ENCODE data around the gene ACYP2. TPM values are rescaled to one million over a fixed set of nuclear protein-coding genes. Genes with fewer than 3 reads are reported as not detected.
"Not testable (repeated sequence)": the region's sequence is repeated elsewhere in the genome, so short reads cannot be mapped to it uniquely, and the experiment has no call there.

ACYP2 gene
- total RNA-seq, 2 donors from 2014 or later: 6.3 to 10.8 TPM

DNA sequence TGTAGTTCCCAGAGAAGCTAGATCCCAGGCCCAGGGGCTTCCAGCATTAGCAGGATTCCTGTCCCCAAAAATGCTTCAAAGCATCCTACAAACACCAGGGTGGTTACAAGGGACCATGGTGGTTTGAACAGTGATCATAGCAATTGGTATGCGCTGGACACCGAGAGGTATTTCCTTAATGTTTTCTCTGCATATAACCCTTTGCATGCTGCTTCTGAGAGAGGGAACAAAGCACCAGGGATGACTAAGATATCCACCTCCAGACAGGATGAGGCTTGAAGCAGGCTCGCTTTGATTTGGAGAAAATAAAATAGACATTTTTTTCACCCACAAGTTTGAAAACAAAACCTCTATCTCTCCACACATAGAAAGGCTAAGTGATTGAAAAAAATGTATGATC is 191.1 kb downstream of the ACYP2 start:
- Mint-ChIP-seq H3K9me3 (no peaks in the 10 kb centered on the region), H3K36me3 (peaks cover 0 to 6% of the 10 kb centered on the region in 2 donors), H3K27ac (no peak overlapping the region)
- ATAC-seq: no peak
- no peak for DNase-seq (ENCODE audit: low spot score in 2 of 2)

DNA sequence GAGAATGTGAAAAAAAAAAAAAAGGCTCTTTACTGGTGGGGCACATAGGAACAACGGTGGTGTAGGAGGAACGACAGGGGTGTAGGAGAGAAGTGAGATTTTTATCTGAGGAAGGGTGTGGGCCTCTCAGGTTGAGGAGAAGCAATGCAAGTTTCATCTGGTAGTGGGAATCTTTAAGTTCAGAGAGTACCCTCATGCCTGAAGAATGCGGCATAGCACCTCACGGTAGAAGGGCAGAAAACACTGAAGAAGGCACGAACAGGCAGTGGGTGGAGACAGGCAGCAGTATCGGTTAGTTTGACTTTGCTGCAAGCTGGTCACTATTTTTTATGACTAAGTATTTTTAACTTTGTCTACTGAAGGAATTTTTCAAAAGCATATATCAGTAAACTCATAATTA is 192.8 kb downstream of the ACYP2 start:
- DNase-seq (ENCODE audit: low spot score in 2 of 2): no peak
- H3K27ac Mint-ChIP-seq: no peak overlapping the region
- peaks cover 0 to 6% of the 10 kb centered on the region in 2 donors for H3K36me3 Mint-ChIP-seq
- no peak for ATAC-seq
- no peaks in the 10 kb centered on the region for H3K9me3 Mint-ChIP-seq

DNA sequence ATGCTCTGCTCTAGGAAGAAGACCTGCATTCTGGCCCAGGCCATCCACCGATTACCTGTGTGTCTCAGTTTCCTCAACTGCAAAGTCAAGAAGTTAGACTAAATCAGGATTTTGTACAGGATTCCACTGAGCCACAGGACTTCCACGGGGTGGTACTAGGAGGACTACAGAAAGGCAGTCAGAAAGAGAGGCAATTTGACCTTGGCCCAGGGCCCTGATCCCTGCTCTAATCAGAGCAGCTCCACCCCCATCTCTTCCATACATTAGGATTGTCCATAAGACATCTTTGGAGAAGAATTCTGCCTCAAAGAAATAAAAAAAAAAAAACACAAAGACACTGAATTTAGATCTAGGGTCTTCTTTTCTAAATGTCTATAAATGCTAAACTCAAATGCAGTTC is 193.4 kb downstream of the ACYP2 start:
- ATAC-seq: no peak
- Mint-ChIP-seq H3K36me3 (peaks cover 0 to 6% of the 10 kb centered on the region in 2 donors), H3K27ac (no peak overlapping the region), H3K9me3 (no peaks in the 10 kb centered on the region)
- DNase-seq (ENCODE audit: low spot score in 2 of 2): no peak

DNA sequence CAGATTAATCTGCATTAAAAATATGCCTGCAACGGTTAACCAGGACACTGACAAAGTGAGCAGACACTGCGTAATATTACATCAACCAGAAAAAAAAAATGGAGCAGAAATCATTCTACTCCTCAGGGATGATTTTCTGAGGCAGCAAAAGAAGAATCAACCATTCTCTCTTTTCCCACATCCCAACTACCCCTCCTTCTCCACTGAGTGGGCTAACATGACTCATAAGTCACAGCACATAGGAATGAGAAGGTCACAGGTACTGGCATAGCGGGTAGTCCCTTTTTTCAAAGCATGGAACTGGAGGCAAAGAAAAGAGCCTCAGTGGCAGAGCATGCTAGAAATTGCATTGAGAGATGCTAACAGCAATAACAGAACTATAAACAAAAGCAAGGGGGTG is 194.9 kb downstream of the ACYP2 start:
- H3K36me3 Mint-ChIP-seq: peaks cover 0 to 6% of the 10 kb centered on the region in 2 donors
- DNase-seq (ENCODE audit: low spot score in 2 of 2) (no peak), ATAC-seq (no peak)
- H3K9me3 Mint-ChIP-seq: no peaks in the 10 kb centered on the region
- H3K27ac Mint-ChIP-seq: no peak overlapping the region

DNA sequence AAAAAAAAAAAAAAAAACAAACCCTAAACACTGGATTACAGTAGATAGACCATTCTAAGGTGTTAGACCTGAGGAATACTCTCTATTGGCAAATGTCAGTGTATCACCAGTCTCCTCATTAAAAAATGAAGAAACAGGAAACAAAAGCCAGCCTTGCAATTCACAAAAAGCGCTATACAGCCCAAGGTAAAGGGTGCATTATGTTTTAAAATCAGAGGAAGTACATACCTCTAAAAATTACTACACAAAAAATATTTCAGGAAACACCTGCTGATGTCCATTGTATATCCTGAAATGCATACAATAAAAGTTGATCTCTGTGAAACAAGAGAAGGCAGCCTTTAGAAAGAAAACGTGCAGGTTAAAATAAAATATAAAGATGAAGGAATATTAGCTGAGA is 195.5 kb downstream of the ACYP2 start:
- ATAC-seq: no peak
- Mint-ChIP-seq H3K27ac (no peak overlapping the region), H3K36me3 (peaks cover 0 to 6% of the 10 kb centered on the region in 2 donors), H3K9me3 (no peaks in the 10 kb centered on the region)
- DNase-seq (ENCODE audit: low spot score in 2 of 2): no peak

DNA sequence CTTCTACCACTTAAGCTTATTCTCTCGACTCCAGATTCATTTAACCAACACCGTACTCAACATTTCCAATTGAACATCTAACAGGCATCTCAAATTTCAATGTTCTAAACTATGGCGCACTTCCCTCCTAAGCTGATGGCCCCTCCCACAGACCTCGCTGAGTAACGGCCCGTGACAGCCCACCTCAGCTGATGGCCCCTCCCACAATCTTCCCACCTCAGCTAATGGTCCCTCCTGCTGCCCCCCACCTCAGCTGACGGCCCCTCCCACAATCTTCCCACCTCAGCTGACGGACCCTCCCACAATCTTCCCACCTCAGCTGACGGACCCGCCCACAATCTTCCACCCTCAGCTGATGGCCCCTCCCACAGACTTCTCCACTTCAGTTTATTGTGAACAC is 197.7 kb downstream of the ACYP2 start:
- no peak for ATAC-seq
- no peaks in the 10 kb centered on the region for H3K9me3 Mint-ChIP-seq
- H3K36me3 Mint-ChIP-seq: peaks cover 0 to 2% of the 10 kb centered on the region in 2 donors
- no peak for DNase-seq (ENCODE audit: low spot score in 2 of 2)
- H3K27ac Mint-ChIP-seq: no peak overlapping the region

DNA sequence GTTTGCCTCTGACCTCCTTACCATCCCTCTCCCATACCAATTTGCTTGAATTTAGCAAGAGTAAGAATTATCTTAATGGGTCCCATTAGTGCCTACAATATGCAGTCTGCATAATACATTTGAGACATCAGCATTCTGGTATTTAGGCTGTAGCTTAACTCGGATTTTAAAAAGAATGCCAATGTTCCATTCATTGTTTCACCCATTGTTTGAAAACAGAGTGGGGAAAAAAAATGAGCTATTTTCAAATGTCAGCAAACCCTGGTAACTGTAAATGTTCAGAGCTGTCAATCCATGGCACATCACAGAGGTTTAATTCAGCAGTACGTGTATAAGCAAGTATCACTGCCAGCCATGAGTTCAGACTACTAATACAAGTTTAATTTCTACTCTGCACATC is 202.6 kb downstream of the ACYP2 start:
- H3K27ac Mint-ChIP-seq: no peak overlapping the region
- H3K9me3 Mint-ChIP-seq: no peaks in the 10 kb centered on the region
- no peaks in the 10 kb centered on the region for H3K36me3 Mint-ChIP-seq
- ATAC-seq: no peak
- no peak for DNase-seq (ENCODE audit: low spot score in 2 of 2)

DNA sequence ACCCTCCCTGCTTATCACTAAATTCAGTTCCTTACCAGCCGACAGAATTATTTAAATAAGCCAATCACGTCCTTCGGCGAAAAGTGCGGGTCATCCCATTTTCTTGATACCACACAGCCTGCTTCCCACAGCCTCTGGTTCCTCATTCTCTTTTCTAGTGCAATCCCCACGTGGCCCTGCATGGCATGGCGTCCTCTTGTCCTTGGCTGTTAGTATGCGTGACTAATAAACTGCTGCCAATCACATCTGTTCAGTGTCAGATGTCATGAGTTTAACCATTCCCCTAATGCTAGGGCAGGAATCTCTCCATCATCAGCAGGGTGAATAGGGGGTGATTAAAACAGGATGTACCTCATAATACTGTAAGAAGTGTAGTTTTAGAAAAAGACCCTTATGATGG is 203.4 kb downstream of the ACYP2 start:
- ATAC-seq: no peak
- DNase-seq (ENCODE audit: low spot score in 2 of 2): no peak
- Mint-ChIP-seq H3K36me3 (no peaks in the 10 kb centered on the region), H3K27ac (no peak overlapping the region), H3K9me3 (no peaks in the 10 kb centered on the region)

DNA sequence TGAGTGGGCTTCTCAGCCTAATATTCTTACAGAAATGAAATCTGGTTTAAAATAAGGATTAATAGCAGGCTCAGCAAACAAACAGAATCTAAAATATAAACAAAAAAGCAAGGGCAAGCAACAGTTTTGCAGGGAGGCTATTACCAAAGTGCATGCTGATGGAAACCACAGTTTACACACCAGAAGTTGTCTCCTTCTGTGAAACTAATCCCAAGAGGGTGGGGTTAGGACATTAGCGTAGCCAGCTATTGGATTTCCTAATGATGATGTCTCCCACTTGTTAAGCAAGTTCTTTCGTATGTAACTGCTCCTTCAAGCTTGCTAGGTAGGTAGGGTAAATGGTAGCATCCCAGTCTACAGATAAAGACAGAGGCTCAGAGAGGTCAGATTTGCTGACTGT is 205.6 kb downstream of the ACYP2 start:
- DNase-seq (ENCODE audit: low spot score in 2 of 2) (no peak), ATAC-seq (no peak)
- H3K36me3 Mint-ChIP-seq: no peaks in the 10 kb centered on the region
- no peaks in the 10 kb centered on the region for H3K9me3 Mint-ChIP-seq
- no peak overlapping the region for H3K27ac Mint-ChIP-seq

DNA sequence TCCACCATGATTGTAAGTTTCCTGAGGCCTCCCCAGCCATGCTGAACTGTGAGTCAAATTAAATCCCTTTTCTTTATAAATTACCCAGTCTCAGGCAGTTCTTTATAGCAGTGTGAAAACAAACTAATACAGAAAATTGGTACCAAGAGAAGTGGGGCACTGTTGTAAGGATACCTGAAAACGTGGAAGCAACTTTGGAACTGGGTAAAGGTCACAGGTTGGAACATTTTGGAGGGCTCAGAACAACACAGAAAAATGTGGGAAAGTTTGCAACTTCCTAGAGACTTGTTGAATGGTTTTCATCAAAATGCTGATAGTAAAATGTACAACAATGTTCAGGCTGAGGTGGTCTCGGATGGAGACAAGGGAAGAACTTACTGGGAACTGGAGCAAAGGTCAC is 209.1 kb downstream of the ACYP2 start:
- not testable (repeated sequence) for ATAC-seq; H3K36me3 Mint-ChIP-seq; DNase-seq (ENCODE audit: low spot score in 2 of 2); H3K9me3 Mint-ChIP-seq; H3K27ac Mint-ChIP-seq

DNA sequence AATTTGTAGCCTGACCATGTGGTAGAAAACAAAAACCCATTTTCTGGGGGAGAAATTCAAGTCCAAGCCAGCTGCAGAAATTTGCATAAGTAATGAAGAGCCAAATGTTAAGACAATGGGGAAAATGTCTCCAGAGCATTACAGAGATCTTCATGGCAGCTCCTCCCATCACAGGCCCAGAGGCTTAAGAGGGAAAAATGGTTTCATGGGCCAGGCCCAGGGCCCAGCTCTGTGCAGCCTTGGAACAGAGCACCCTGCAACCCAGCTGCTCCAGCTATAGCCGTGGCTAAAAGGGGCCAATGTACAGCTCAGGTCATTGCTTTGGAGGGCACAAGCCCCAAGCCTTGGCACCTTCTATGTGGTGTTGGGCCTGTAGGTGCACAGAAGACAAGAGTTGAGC is 209.7 kb downstream of the ACYP2 start:
- Mint-ChIP-seq H3K9me3 (no peaks in the 10 kb centered on the region), H3K27ac (no peak overlapping the region), H3K36me3 (no peaks in the 10 kb centered on the region)
- DNase-seq (ENCODE audit: low spot score in 2 of 2) (no peak), ATAC-seq (no peak)

DNA sequence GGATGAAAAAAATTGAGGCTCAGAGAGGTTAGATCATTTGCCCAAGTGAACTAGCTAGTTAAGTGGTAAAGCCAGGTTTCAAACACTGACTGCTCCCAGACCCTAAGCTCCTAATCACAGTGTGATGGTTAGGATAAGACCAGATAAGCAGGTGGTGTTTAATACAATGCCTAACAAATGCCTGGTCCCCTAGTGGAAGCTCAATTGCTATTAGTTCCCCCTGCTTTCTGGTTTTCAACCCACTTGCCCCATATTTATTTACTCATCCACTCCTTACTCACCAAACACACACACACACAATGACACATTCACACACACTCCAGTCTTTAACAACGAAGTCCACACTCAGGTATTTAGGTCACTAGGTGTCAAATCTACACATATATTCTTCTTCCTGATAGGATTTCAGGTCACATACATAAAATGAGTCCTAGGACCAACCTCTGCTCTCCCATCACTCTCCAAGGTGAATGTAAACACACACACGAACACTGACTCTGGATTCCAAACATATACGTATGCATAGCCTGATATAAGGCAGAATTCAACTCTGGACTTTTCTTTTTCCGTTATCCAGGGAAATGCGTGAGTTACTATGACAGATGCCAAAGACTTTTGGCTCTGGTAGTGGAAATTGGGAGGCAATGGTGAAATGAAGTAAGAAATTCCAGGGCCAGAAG is 214.2 kb downstream of the ACYP2 start:
- H3K36me3 Mint-ChIP-seq: no peaks in the 10 kb centered on the region
- DNase-seq (ENCODE audit: low spot score in 2 of 2) (no peak), ATAC-seq (no peak)
- H3K27ac Mint-ChIP-seq: no peak overlapping the region
- no peaks in the 10 kb centered on the region for H3K9me3 Mint-ChIP-seq

DNA sequence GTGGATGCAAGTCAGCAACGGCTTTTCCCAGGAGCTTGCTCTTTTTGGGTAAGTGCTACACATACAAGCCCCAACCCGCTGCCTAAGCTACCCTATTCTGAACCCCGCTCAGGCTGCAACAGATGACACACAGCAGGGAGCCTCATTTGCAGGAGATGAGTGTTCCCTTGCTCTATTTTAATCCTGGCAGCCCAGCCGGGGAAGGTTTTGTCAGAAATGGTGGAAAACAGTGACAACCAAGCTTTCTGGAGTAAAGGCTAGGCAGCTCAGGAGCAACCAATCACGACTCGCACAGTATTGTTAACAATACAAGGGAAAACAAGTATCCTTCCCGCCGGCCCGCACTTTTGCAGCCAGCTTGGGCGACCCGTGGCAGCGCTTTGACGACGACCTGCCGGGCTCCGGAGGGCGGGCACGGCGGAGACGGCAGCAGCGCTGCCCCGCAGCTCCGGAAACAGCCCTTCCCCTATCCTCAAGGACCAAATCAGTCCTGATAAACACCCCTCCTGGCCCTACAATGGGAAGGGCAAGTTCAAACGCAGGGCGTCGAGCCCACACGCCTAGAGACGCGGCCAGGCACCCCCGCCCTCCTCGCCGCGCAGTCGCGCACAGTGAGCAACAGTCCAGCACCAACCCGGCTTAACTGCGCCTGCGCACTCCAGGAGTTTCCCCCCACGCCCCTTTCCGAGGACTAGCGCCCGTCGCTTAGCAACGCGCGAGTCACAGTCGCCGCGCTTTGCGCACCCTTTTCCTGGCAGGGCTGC is 214.9 kb downstream of the ACYP2 start:
- ATAC-seq (peak; percentile 99 to 100), DNase-seq (ENCODE audit: low spot score in 2 of 2) (peak; percentile 84 to 87)
- H3K36me3 Mint-ChIP-seq: no peaks in the 10 kb centered on the region
- peak overlapping the region; percentile 34 to 66 for H3K27ac Mint-ChIP-seq
- no peaks in the 10 kb centered on the region for H3K9me3 Mint-ChIP-seq

DNA sequence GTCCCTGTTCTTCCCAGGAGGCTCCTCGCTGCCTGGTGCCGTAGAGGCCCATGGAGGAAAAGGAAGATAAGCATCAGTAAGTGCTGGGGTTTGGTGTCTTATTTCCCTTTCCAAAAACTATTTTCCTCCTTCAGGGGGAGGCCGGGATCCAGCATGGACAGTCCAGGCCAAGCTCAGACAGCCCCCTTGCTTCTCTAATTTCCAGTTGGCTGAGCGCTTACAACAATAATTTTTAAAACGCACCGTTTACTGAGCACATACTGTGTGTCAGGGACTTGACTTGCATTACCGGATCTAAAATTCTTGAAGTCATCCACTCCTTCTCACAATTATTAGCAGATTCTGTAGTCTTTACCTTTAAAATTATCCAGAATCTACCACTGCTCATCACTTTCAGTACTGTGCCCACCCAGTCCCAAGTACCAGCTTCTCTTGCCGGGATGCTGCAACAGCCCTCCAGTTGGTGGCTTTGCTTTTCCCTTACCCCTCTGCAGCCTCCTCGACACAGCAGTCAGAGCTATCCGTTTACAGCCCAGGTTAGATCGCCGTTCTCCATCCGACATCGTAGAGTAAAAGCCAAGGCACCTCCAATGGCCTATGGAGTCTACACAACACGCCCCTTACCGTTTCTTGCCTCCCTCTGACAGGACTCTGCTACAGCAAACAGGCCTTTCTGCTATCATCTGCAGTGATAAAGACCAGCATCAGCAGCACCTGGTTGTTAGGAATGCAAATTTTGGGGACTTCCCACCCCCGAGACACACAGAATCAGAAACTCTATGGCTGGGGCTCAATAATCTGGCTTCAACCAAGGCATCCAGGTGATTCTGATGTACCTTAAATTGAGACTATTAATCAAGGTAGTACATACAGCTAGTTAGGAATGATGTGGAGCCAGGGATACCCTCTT is 215.8 kb downstream of the ACYP2 start:
- H3K27ac Mint-ChIP-seq: peak overlapping the region; percentile 34 to 66
- ATAC-seq (no peak), DNase-seq (ENCODE audit: low spot score in 2 of 2) (no peak)
- no peaks in the 10 kb centered on the region for H3K36me3 Mint-ChIP-seq
- H3K9me3 Mint-ChIP-seq: no peaks in the 10 kb centered on the region

DNA sequence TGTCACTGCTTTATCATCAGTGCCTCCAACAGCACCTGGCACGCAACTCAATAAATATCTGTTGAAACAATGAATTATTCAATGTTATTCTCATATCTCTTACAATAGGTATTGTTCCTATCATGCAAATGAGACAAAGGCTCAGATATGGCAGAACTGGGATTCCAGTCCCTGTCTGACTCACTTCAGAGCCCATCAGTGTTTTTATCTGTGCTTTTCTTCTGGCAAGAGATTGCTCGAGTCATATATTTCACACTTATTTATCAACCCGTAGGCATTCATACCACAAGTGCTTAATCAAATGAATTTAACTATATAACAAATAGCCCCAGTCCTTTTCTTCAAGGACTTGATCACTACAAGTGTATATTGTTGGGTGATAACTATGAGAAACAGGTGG is 217.0 kb downstream of the ACYP2 start:
- ATAC-seq (no peak), DNase-seq (ENCODE audit: low spot score in 2 of 2) (no peak)
- H3K36me3 Mint-ChIP-seq: no peaks in the 10 kb centered on the region
- no peak overlapping the region for H3K27ac Mint-ChIP-seq
- H3K9me3 Mint-ChIP-seq: no peaks in the 10 kb centered on the region

DNA sequence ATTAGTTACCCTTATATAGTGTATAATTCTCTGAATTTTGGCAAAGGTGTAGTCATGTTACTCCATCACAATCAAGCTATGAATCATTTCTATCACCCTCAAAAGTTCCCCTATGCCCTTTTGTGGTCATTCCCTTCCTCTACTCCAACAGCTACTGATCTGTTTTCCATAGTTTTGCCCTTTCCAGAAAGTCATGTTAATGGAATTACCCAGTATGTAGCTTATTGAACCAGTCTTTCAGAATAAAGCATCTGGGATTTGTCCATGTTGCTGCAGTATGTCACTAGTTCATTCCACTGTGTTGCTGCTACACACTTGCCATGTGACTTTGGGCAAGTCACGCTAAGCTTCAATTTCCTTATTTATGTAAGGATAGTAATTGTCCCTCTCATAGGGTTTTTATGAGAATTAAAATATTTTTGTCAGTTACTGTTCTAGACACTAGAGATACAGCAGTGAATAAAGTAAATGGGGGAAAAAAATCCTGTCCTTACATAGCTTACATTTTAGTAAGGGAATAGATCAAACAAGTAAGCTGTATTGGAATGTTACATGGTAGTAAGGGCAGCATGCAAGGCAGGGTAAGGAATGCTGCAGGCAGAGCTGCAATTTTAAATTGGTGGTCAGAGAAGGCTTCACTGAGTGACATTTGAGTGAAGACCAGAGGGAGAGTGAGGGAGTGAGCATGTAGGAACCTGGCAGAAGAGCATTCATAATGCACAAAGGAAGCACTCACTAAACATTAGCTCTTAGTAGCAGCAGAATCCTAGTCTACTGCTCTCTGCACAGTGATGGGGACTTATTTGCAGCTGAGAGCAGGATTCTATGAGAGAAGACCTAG is 220.9 kb downstream of the ACYP2 start:
- H3K9me3 Mint-ChIP-seq: no peaks in the 10 kb centered on the region
- ATAC-seq (no peak), DNase-seq (ENCODE audit: low spot score in 2 of 2) (no peak)
- H3K36me3 Mint-ChIP-seq: no peaks in the 10 kb centered on the region
- H3K27ac Mint-ChIP-seq: no peak overlapping the region

DNA sequence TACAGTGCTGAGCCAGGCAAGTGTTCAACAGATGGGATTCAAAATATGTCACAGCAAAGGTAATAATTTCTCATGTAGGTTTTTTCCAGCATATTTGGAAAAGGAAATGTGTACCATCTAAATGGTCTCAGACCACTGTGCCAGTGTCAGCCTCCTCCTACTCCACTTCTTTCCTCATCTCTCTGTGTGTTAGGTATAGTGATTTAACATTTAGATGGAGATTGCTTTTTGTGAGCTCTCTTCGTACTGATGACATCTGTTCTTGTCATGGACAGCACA is 221.5 kb downstream of the ACYP2 start:
- ATAC-seq: no peak
- H3K27ac Mint-ChIP-seq: no peak overlapping the region
- no peaks in the 10 kb centered on the region for H3K36me3 Mint-ChIP-seq
- no peak for DNase-seq (ENCODE audit: low spot score in 2 of 2)
- H3K9me3 Mint-ChIP-seq: no peaks in the 10 kb centered on the region
